HG03108 (cell line): Measurements from ENCODE around the gene SGSM2.

Source experiments
- ATAC-seq: cut with Tn5 transposase; IDR thresholded peaks from one replicate; pipeline ENCODE4 v1.9.1; 2021; ENCODE audit warnings: moderate library complexity; ENCODE audit not compliant: unreplicated experiment

The SGSM2 gene

DNA sequence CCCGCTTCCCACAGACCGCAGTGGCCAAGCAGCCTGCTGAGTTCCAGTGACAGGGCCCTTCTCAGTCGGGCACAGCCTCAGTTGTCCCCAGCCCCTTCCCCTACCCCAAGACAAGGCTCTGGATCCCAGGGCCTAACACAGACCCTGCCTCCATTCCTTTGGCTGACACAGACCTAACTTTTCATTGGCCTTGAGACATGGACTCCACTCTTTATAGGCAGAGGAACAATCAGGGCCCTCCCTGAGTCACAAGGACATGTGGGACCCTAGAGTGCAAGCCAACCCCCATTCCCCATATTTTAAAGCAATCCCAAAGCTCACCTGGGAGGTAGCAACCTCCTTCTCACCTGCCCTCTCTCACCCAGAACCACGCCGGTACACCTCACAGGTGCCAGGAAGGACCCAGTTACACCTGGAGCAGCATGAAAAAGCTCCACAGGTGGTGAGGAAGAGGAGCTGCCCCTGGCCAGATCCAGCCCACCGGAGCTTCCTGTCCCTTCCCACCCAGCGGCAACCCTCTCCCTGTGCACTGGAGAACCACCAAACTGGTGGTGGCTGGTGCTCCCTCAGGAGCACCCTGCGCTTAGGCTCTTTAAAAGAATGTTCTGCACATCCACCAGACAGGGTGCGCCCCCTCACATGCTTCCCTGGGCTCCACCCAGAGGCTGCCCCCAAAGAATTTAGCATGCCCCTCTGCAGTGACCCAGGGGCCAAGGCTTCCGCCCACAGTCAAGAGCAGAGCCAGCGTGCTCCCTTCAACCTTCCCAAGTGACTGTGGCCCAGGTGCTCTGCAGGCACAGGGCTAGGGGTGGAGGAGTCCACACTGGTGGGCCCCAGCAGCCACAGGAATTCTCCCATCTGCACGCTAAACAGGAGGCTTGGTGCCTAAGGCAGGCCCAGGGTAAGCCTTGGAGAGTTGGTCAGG is 60.2 kb downstream of the SGSM2 start:
- no peak for ATAC-seq

DNA sequence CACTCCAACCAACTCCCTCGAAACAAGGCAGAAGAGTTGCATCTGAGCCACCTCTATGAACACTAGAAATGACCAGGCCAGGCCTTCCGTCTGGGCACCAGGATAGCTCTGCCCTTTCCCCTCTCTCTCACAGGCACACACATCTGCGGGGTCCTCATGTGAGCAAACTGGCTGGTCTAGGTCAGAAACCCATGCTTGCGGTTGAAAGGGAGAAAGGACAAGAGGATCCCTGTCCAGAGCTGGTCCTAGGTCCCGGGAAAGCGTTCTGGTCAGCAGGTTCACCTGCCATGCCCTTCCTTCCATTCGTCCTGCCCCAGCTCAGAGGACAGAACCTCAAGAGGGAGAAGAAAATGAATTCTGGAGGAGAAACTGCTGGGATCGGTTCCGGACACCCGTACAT is 60.9 kb downstream of the SGSM2 start:
- ATAC-seq = no peak

DNA sequence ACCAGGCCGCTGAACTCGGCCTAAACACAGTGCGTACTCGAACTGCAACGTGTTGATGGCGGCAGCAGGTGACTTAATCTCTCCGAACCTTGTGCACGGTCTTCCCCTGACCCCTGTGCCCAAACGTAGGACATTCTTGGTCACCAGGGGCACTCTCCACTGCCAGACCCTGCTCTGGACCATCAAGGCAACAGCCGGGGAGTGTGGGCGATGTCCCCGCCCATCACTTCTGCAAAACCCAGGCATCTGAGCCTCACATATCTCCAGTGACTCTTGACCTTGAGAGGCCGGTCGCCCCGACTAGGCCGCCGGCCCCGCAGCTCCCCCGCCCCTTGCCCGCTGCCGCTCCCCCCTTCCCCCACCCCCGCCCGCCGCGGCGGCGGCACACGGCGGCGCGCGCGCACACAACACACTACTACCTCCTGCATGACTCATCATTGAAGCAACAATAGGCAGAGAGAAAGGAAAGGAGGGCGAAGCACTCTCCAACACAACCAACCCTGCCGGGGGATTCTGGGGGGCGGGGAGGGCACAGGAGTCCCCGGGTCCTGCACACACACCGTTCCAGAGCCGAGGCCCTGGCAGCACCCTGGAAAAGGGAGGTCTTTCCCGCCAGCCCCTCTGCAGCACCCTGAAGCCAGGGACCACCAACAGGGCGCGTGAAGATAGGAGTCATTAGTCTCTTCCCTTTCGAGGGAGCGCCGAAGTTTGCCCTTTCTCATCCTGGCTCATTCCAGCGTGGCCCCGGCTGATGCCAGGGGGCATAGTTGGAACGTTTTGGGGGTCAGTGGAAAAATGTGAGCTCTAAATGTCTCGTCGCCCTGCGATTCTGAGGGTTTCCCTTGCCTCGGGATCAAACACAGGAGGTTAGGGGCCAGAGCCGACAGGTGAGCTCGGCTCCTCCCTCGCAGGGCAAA is 61.6 kb downstream of the SGSM2 start:
- no peak for ATAC-seq

DNA sequence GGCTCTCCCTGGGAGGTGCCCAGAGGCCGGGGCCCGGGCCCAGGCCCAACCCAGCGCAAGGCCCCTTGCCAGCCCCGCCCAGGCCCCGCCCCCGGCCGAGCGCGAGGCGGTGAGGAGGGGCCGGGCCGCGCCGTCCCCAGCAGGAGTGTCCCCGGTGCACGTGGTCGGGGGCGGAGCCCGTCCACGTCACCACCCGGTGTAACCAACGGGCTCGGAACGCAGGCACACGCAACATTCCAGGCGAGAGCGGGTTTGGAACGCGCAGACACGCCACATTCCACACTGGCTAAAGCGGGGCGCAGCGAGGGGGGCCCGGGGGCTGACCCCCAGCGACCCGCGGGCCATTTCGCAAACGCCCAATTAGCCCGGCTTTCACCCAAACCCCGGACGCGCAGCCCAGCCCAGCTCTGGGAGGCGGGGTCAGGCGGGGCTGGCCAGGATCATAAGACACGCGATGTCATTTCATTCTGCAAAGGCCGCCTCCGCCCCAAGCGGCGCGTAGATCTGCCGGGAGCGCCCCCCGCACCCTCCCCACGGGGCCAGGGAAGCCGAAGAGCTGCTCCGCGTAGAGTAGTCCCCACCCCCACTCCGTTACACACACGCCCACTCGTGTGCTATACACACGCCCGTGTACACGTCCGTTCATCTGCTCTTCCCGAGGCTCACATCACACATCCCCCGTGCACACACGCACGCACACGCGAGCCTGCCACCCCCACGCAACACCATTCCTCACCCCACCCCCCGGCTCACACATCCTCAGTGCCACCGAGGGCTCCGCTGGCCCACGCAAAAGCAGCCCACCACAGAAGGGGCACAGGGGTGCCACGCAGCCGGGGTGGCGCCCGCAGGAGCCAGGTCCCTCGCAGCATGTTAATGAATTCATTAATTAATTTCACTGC is 62.5 kb downstream of the SGSM2 start:
- ATAC-seq = peak; percentile 32

DNA sequence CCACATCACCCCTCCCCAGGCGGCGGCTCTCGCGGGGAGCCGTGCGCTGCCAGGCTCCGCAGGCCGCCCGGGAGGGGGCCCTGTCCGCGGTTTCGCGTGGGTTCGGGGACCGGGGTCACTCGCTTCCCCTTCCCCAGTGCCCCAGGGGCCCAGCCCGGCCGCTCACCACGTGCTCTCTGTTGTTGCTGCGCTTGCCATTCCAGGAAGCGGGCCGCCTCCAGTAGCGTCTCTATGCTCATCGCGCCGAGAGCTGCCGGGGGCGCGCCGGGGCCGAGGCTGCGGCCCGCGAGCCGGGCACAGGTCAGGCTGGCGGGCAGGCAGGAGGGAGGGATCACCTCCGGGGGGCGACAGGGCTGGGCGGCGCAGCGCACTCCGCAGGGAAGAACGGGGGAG is 63.2 kb downstream of the SGSM2 start:
- ATAC-seq = no peak

DNA sequence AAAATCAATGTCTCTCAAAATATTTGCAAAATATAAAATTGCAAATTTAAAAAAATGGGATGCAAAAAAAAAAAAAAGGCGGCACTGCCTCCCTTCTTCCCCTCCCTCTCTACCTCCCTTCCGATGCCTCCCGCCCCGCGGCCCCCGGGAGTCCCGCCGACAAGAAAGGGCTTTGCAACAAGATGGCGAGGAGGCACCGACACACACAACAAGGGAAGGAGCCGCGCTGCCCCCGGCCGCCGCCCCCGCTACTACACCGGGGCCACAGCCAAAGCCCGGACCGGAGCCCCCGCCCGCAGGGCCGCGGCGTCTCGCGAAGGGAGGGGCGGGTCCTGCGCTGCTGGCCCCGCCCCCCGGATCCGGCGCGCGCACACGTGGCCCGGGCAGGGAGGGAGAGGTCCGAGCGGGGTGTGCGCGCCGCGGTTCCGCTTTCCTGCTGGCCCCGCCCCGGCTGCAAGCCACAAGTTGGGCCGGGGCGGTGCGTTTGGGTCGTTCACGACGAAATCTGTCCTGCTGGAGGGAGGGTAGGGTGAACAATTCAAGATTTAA is 63.6 kb downstream of the SGSM2 start, which contains the start of gene MNT:
TSS of gene MNT (minus strand) at position 184 of the 549 bp plus-strand sequence. CDS start 348 bp downstream, outside the sequence.
- ATAC-seq = peak; percentile 22

DNA sequence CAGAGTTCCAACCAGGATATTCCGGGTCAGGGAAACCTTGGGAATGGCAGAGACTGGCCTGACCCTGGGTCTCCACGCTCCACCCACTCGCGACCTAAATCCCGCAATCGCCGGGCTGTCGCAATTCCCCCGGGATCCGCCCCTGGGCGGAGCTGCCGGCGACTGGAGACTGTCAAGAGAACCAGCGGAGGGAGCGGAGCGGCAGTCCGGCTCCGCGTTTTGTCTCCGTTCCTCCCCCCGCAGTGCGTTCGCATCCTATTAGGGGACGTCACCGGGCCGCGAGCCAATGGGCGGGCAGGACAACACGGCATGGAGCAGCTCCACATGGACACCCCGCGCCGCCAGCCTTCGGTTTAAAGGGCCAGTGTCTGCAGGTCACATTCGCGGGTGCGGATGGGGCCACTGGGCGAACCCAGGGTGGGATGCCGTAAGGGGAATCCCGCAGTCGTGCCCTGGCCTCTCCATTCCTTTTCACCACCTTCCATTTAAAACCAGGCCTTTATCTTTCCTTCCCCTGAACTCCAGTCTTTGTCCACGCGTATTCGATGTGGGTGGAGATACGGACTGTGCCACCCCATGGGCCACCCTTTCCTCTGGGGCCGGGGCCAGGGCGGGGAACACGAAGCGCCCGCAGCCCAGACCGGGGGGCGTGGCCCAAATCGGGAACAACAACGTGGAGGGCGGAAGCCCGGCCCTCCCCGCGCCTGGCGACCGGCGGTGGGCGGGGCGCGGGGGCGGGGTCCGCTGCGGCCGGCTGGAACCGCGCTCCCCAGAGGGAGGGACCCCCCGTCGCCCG is 64.3 kb downstream of the SGSM2 start:
- peak; percentile 36 for ATAC-seq

DNA sequence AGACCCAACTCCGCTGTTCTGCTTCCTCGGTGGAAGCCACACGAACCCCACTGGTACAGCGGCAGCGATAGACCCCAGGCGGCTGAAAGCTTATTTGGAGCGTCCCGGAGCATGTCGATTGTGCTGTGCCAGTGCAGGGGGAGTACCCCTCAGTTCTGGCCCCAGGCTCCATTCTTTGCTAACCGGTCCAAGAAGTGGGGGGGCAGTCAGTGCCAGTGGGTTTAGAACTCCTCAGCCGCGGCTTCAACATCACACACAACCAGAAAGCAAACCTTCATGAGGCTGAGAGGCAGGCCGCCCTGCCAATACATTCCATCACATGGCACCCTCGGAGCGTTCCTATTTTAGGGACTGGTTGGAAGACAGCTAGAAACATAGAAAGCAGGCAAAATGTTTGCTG is 65.2 kb downstream of the SGSM2 start:
- no peak for ATAC-seq

DNA sequence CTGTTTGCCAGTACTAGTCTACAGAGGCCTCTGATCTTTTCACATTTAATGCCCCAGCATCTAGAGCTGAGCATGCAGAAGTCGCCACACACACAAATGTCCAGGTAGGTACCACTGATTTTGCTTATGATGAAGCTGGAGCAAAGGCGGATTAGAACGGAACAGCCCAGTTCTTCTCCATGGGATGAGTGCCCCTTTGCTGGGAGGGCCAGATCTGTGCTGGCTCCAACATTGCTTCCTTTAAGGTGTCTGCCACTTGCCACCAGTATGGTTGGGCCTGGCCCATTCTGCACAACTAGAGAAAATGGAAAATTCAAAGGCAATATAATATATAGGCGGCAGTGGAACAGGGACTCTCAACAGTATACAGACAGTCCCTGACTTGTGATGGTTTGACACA is 65.7 kb downstream of the SGSM2 start:
- no peak for ATAC-seq

DNA sequence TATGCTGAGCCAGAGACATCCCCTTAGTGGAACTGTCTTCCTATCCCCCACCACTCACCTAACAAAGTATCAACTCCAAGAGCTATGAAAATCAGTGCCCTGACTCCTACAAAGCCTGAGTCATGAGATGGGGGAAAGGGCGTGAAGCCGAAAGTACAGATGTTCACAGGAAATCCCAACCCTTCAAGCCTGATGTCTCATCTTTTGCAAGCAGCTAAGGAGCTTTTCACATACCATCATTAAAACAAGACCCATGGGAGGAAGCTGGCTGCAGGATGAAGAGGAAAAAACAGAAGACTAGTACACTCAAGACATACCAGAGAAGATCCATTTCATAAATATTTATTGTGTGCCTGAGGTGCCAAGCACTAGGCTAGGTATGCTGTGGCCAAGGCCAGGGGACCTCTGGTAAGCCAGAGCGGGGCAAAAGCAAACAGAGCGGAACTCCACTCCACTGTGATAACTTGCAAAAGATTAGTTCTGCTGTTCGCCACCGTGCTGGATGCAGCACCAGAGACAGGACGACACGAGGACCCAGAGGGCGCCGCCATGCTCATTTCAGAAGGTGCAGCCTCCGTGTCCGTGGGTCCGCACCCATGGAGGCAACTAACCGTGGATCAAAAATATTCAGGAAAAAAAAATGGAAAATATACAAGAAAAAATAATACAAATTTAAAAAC is 68.1 kb downstream of the SGSM2 start:
- no peak for ATAC-seq

DNA sequence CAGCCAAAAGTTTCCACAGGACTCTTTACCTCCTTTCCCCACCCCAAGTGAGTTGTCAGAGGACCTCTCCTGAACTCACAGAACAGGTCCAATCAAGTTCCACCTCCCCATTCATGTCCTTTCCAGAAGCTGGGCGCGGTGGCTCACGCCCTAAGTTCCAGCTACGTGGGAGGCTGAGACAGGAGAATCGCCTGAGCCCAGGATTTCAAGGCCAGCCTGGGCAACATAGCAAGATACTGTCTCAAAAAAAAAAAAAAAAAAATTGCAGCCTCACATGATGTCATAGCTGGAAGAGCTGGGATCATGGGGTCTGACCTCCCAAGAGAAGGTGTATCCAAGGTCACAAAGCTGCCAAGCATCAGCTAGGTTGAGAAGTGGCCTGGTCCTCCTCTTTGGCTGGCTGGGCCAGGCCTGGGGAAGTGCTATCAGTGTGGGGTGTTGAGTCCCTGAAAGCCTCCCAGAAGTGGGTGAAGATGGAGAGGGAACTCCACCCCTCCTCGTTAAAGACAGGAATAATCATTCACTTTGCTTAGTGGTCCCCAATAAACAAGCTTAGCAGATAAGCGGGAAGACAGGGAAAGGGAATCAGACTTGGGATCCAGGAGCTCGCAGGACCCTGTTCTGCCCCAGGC is 69.1 kb downstream of the SGSM2 start:
- no peak for ATAC-seq

DNA sequence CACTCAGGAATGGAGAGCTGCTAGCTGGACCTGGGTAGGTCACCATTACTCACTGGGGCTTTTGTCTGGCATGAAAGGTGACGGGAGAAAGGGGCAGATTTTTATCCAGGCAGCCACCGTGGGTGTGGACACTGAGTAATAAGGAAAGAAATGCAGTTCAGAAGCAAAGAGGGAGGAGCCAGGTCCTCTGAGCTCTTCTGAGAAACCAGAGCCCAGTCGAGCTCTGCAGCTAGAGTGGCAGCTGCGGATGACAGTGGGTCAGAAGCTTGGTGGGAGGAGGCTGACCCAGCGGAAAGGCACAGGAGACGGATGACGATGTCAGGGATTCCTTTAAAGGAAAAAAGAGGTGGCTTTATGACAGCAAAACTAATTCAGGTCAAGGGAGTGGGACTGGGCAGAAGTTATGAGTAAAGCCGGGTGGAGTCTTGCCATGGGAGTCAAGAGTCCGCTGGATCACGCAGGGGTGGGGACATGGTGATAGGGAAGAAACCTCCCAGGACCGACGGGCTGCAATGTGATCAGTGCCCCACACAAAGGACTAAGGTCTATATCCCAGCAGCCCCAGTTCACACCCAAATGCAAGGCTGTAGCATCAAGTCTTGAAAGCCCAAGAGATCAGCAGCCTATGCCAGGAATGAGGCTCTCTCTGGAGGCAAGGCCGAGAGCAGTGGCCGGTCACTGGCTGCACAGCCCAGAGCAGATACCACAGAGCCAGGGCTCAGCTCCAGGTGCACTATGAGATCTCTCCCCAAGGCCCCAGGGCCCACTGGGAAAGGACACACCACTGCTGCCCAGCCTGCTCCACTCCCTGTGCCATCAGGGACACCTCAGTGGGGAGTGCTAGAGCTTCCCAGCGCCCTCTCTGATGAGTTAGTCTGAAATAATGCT is 69.8 kb downstream of the SGSM2 start:
- no peak for ATAC-seq

DNA sequence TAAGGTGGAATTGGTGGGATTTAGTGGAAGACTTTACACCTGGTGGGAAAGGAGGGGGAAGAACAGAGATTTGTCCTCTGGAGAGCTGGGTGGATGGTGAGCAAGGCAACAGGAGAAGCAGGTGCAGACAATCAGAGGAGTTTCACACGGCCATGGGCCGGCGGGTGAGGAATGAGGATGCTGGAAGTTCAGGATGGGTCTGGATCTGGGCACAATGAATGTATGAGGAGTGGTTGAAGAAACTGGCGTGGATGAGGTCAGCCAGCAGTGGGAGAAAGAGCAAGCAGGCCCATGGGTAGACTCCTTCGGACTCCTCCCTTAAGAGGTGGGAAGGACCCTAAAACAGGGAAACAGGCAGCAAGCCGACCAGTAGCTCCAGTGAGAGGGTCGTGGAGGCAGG is 73.7 kb downstream of the SGSM2 start:
- no peak for ATAC-seq

DNA sequence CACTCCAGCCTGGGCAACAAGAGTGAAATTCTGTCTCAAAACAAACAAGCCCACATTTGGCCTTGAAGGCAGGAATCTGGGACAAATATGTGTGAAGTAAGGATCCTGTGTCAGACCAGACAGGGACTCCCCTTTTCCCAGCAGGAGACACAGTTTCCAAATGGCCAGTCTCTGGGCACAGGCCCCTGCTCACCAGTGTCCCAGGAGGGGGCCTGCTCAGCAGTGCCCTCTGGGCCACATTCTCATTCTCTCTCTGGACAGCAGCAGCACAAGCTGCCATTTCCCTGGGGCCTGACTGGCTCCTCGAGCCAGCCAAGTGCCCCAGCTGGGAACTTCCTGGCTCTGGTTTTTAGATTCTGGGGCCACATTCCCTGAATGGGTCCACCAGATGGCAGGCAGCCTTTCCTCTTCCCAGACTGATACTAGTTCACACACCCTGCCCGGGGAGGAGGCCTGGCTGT is 75.3 kb downstream of the SGSM2 start:
- no peak for ATAC-seq

DNA sequence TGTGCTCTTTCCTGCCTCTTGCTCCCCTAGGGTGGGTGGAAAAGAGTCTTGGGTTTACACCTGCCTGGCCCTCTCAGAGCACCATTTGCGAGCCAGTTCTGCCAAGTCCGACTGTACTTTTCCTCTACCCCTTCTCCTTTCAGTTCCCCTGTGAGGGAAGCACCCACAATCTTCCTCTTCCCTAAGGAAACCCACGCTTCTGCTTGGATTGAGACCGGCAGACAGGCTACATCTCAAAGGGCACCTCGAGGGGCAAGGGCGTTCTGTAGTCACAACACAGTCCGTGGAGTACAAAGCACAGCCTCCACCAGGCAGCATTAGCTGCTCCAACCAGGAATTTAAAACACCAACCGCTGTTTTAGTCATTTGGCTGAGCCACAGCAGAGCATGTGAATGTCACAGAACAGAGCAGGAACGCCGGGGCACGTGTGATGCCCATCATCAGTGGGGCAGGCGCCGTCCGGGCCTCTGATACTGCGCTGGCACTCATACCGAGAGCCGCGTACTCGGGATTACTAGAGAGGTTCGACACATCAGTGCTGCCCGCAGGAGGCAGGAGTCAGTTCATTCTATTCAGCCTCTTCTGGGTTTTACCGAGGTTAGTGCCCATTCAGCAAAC is 77.3 kb downstream of the SGSM2 start:
- ATAC-seq = no peak

DNA sequence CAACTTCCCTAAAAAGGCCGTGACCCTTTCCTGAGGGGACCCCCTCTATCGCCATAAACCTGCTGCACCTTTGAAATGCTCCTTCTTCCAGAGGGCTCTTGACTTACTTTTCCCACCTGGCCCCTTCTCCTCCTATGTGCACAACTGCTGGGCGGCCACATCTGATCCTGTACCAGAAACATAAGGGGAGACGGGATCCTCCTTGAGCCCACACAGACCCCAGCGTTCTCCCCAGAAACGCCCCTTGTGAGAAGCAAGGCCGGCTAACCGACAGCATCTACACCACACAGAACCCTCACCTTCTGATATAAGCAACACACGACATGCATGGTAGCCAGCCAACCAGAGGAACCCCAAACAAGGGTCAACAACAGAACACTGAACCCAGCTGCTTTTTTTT is 77.8 kb downstream of the SGSM2 start:
- ATAC-seq = no peak
